Dermis blood vessel endothelial cell (primary cell): ENCODE results near the gene MPND. TPM values are rescaled to one million over a fixed set of nuclear protein-coding genes. Genes with fewer than 3 reads are reported as not detected.

ENCODE experiments used
- DNase-seq: peaks from one replicate; pipeline ENCODE4 v3.0.0; 2010
- total RNA-seq: library from RNA; depleted of rRNA; stranded (reverse); fragments of >200 nt; gene quantifications from 2 replicates; pipeline ENCODE4 v1.2.3, GENCODE V29; 2014

Gene MPND
- total RNA-seq, 1 donor from 2014 or later: 6.5 TPM

GRCh38 chr19:4379383-4380253 lies 36.3 kb downstream of the MPND start:
- peak; percentile 75 for DNase-seq

GRCh38 chr19:4380254-4380727 lies 36.9 kb downstream of the MPND start:
- peak; percentile 50 for DNase-seq

GRCh38 chr19:4385291-4386040 lies 42.1 kb downstream of the MPND start:
- DNase-seq: no peak

GRCh38 chr19:4386041-4386782 lies 42.9 kb downstream of the MPND start:
- peak; percentile 71 for DNase-seq

- no peak for DNase-seq
Measured at GRCh38 chr19:4388337-4389063, 45.1 kb downstream of the MPND start.

GRCh38 chr19:4389064-4389375 lies 45.7 kb downstream of the MPND start:
- no peak for DNase-seq

GRCh38 chr19:4389511-4390016 lies 46.2 kb downstream of the MPND start:
- peak; percentile 52 for DNase-seq

GRCh38 chr19:4390017-4390566 lies 46.7 kb downstream of the MPND start:
- peak; percentile 85 for DNase-seq

- DNase-seq: peak; percentile 54
Measured at GRCh38 chr19:4390567-4391305, 47.4 kb downstream of the MPND start.

- peak; percentile 45 for DNase-seq
Measured at GRCh38 chr19:4391306-4391693, 47.9 kb downstream of the MPND start.

- peak; percentile 100 for DNase-seq
Measured at GRCh38 chr19:4391701-4392483, 48.5 kb downstream of the MPND start.

- DNase-seq: peak; percentile 56
Measured at GRCh38 chr19:4393947-4394590, 50.7 kb downstream of the MPND start.

- no peak for DNase-seq
Measured at GRCh38 chr19:4396949-4397783, 53.8 kb downstream of the MPND start.

- DNase-seq: peak; percentile 41
Measured at GRCh38 chr19:4399812-4400134, 56.4 kb downstream of the MPND start.

- DNase-seq: peak; percentile 96
Measured at GRCh38 chr19:4400135-4400936, 57.0 kb downstream of the MPND start, which contains the start of gene SH3GL1. Gene SH3GL1 (minus strand): TSS chr19:4400547. CDS start chr19:4400368, 179 bp downstream.

- no peak for DNase-seq
Measured at GRCh38 chr19:4401769-4402170, 58.4 kb downstream of the MPND start.

GRCh38 chr19:4402171-4403004 lies 59.0 kb downstream of the MPND start, which contains the start of gene CHAF1A:
Gene CHAF1A (plus strand): TSS chr19:4402640. CDS start chr19:4402763, 123 bp downstream.
- DNase-seq: peak; percentile 100
